WERI-Rb-1 (cell line): ENCODE measurements around the gene FBXO41.

Source experiments
- DNase-seq: peaks from one replicate; pipeline ENCODE4 v3.0.0-alpha.2; 2020
- H3K27ac ChIP-seq: fragments of 250-450 bp; sonication (Bioruptor Pico); 2 replicates; pipeline ENCODE4 v1.5.1; 2020; ENCODE audit warnings: mild to moderate bottlenecking, moderate library complexity
- H3K27me3 ChIP-seq: fragments of 250-450 bp; sonication (Bioruptor Pico); 2 replicates; pipeline ENCODE4 v1.5.1; 2021; ENCODE audit warnings: mild to moderate bottlenecking, low read depth, moderate library complexity; ENCODE audit not compliant: insufficient read depth, severe bottlenecking
- H3K36me3 ChIP-seq: fragments of 250-450 bp; sonication (Bioruptor Pico); 2 replicates; pipeline ENCODE4 v1.5.1; 2020; ENCODE audit warnings: mild to moderate bottlenecking, moderate library complexity
- H3K4me3 ChIP-seq: 2 replicates; pipeline ENCODE4 v1.5.1; 2011; ENCODE audit warnings: low read depth, mild to moderate bottlenecking, control low read depth, low read length
- H3K9me3 ChIP-seq: fragments of 250-450 bp; sonication (Bioruptor Pico); 2 replicates; pipeline ENCODE4 v1.5.1; 2021; ENCODE audit warnings: mild to moderate bottlenecking, moderate library complexity; ENCODE audit not compliant: severe bottlenecking
- TF ChIP-seq, protein P1 (sequence below): IDR thresholded peaks from 2 replicates; pipeline ENCODE4 v1.5.1; 2011; ENCODE audit warnings: low read depth, mild to moderate bottlenecking, control low read depth, inconsistent platforms, low read length

The FBXO41 gene

DNA sequence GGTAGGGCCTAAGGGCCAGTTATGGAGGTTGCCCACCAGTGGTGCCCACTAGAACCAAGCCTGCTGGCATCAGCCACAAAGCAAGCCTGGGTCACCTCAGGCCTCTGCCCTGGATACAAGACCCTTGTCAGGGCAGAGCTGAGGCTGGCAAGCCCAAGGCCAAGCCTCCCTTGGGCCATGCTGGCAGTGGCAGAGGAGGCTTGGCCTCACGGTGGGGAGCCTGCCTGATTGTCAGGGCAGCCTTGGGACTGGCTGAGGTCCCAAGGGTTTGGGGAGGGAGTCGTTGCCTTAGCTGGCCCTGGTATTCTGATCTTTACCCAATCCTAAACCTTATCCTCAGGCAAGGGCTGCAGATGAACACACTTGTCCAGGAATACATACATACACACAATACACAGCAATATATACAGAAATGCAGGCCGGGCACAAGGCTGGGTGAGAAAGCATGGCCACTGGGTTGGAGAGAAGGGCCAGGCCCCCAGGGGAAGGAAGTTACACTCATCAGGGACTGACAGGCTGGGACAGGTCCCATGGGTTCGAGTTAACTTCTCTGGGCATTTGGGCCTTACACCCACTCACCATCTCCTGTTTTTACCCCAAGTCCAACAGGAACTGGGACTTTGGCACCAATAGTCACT, 29.2 kb downstream of the FBXO41 start:
- TF ChIP-seq, protein P1, sequence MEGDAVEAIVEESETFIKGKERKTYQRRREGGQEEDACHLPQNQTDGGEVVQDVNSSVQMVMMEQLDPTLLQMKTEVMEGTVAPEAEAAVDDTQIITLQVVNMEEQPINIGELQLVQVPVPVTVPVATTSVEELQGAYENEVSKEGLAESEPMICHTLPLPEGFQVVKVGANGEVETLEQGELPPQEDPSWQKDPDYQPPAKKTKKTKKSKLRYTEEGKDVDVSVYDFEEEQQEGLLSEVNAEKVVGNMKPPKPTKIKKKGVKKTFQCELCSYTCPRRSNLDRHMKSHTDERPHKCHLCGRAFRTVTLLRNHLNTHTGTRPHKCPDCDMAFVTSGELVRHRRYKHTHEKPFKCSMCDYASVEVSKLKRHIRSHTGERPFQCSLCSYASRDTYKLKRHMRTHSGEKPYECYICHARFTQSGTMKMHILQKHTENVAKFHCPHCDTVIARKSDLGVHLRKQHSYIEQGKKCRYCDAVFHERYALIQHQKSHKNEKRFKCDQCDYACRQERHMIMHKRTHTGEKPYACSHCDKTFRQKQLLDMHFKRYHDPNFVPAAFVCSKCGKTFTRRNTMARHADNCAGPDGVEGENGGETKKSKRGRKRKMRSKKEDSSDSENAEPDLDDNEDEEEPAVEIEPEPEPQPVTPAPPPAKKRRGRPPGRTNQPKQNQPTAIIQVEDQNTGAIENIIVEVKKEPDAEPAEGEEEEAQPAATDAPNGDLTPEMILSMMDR: no peak
- DNase-seq: no peak
- H3K27me3 ChIP-seq: no peaks in the 10 kb centered on the region
- peaks cover 80% of the 10 kb centered on the region for H3K36me3 ChIP-seq
- H3K9me3 ChIP-seq: no peaks in the 10 kb centered on the region
- no peak overlapping the region for H3K4me3 ChIP-seq
- no peak overlapping the region for H3K27ac ChIP-seq

DNA sequence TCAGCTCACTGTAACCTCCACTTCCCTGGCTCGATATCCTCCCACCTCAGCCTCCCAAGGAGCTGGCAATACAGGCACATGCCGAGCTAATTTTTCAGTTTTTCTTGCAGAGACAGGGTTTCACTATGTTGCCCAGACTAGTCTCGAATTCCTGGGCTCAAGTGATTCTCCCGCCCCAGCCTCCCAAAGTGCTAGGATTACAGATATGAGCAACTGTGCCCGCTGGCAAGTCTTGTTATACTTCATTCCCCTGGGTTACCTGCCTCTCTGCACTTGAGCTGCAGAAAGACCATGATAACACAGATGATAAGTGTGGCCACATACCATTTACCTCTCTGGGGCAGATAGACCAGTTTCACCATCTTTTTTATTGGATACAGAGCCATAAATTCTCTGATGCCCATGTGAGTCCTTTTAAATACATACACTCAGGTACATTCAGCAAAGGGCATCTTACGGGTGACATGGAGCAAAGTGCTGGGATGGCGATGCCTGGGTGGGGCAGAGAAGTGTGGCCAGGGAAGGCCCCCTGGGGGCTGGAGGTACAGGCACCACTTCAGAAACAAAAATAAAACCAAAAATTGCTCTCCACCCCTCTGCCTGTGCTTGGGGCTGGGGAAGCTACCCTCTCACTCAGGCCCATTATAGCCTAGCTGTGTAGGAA, 29.8 kb downstream of the FBXO41 start:
- H3K36me3 ChIP-seq: peaks cover 80% of the 10 kb centered on the region
- no peak overlapping the region for H3K4me3 ChIP-seq
- H3K27me3 ChIP-seq: no peaks in the 10 kb centered on the region
- DNase-seq: no peak
- no peaks in the 10 kb centered on the region for H3K9me3 ChIP-seq
- H3K27ac ChIP-seq: no peak overlapping the region
- TF ChIP-seq, protein P1: no peak

DNA sequence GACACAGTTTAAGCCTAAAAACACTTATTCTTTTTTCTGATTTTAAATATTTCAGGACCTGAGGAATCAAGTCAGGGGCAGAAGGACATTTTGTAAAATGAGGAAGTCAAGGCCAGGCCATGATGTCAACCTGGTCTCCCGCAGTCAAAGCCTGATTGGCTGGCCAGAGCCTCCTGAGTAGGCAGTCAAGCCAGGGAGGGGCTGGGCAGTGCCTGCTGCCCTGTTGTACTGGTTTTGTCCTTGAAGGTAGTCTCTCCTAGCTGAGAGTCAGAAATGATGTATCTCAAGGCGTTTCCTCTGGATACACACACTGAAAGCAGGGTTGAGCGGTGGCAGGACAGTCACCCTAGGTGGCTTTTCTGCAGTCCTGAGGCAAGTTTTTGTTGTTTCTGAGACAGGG, 30.4 kb downstream of the FBXO41 start:
- Histone ChIP-seq H3K4me3 (no peak overlapping the region), H3K9me3 (no peaks in the 10 kb centered on the region), H3K27ac (no peak overlapping the region), H3K27me3 (no peaks in the 10 kb centered on the region), H3K36me3 (peaks cover 80% of the 10 kb centered on the region)
- TF ChIP-seq, protein P1: no peak
- DNase-seq: no peak

DNA sequence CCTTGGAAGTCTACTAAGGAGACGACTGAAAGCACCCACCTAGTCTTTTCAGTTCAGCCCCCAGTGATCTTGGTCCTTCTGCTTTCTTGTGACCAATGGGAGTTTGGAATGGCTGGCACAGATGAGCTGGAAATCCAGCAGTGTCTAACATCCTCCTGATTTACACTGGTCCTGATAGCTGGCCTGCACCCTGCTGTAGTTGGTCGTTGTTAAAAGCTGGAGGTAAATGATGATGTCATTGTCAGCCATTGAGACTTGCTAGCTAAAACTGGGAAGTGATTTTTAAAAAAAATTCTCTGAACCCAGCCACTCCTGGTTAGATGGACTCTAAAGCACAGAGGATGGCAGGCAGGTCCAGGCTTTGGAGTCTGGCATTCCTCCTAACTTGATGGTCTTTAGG, 30.9 kb downstream of the FBXO41 start:
- peaks cover 80% of the 10 kb centered on the region for H3K36me3 ChIP-seq
- H3K4me3 ChIP-seq: no peak overlapping the region
- DNase-seq: no peak
- H3K27me3 ChIP-seq: no peaks in the 10 kb centered on the region
- TF ChIP-seq, protein P1: no peak
- H3K9me3 ChIP-seq: no peaks in the 10 kb centered on the region
- no peak overlapping the region for H3K27ac ChIP-seq

DNA sequence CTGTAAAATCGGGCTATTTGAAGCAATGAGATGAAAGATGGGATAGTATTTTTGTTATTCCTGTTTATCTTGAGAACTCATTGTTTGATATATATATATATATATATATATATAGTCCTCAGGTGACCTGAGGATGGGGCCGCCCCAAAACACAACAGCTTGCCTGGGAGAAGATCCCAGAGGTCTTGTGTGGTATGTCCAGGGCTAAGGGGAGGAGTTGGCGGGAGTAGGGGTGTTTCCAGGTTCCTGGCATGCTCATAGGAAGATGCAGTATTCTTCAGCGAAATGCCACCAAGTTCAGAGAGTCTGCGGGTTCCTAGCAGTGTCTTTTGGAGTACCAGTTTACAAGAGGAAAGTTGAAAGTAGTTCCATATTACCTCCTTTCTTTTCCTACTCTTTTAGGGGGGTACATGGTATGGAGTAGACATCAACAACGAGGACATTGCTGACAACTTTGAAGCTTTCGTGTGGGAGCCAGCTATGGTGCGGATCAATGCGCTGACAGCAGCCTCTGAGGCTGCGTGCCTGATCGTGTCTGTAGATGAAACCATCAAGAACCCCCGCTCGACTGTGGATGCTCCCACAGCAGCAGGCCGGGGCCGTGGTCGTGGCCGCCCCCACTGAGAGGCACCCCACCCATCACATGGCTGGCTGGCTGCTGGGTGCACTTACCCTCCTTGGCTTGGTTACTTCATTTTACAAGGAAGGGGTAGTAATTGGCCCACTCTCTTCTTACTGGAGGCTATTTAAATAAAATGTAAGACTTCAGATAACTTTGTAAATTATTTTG, 31.8 kb downstream of the FBXO41 start:
- no peak for DNase-seq
- no peak overlapping the region for H3K27ac ChIP-seq
- H3K27me3 ChIP-seq: no peaks in the 10 kb centered on the region
- H3K36me3 ChIP-seq: peaks cover 80% of the 10 kb centered on the region
- H3K9me3 ChIP-seq: no peaks in the 10 kb centered on the region
- TF ChIP-seq, protein P1: no peak
- H3K4me3 ChIP-seq: no peak overlapping the region
